Left lung (tissue), 10 donors: Measurements from ENCODE around the gene SPATA31D3. TPM values are rescaled to one million over a fixed set of nuclear protein-coding genes. Genes with fewer than 3 reads are reported as not detected.
"Not testable (repeated sequence)": the region's sequence is repeated elsewhere in the genome, so short reads cannot be mapped to it uniquely, and the experiment has no call there.

Experiments used
- ATAC-seq: fragments of 200-7000 bp; cut with Tn5 transposase; one replicate; pipeline ENCODE4 v1.9.1; 2020; ENCODE audit warnings: moderate library complexity
- DNase-seq, 4 donors: peaks; one replicate each; pipeline ENCODE4 v3.0.0-alpha.2; 2013 to 2020
- H3K27ac ChIP-seq, 2 donors: fragments of 200-600 bp; sonication (generic) in 1 of 2; one replicate each; pipeline versions ENCODE4 v1.5.0 to v1.8.0; 2020 to 2021
- H3K27me3 ChIP-seq, 2 donors: fragments of 200-600 bp; sonication (generic) in 1 of 2; one replicate each; pipeline versions ENCODE4 v1.5.0 to v1.8.0; 2020 to 2021
- H3K36me3 ChIP-seq, 2 donors: fragments of 200-600 bp; sonication (generic) in 1 of 2; one replicate each; pipeline versions ENCODE4 v1.5.0 to v1.8.0; 2020 to 2021
- H3K4me1 ChIP-seq, 2 donors: fragments of 200-600 bp; one replicate each; pipeline ENCODE4 v1.8.0; 2021
- H3K4me3 ChIP-seq, 2 donors: fragments of 200-600 bp; sonication (generic) in 1 of 2; one replicate each; pipeline versions ENCODE4 v1.5.0 to v1.8.0; 2020 to 2021; ENCODE audit warnings: mild to moderate bottlenecking in 1 of 2
- H3K9me3 ChIP-seq, 2 donors: fragments of 200-600 bp; sonication (generic) in 1 of 2; one replicate each; pipeline versions ENCODE4 v1.5.0 to v1.8.0; 2020 to 2021
- intact Hi-C, 2 donors: fragments of 100-400 bp; cut with DNase I; formaldehyde crosslinking; loops; one replicate each; pipeline versions ENCODE4 v1.11.2 to v1.14.2; 2022
- polyA plus RNA-seq, 6 donors: library from polyadenylated mRNA; unstranded; fragments of 120-200 nt; gene quantifications; one replicate each; pipeline ENCODE4 v1.2.1, GENCODE V29; 2013; ENCODE audit not compliant: insufficient read length in 6 of 6
- total RNA-seq, 2 donors: library from RNA; stranded (reverse); fragmentation: NEBNext Ultra II Directional; extraction: Animal tissue kit (Norgen Biotek cat#: 25700); gene quantifications; one replicate each; pipeline ENCODE4 v1.2.1, GENCODE V29; 2021
- TF ChIP-seq, protein P1 (sequence below), 2 donors: fragments of 200-600 bp; sonication (generic) in 1 of 2; IDR thresholded peaks; one replicate each; pipeline versions ENCODE4 v1.5.0 to v1.8.0; 2021; ENCODE audit warnings: antibody characterized with exemption in 2 of 2
- donor health status: DM: no; HTN: yes; CAD: no.
- donor health status: DM: no; HTN: no; CAD: no.

Gene SPATA31D3
- total and polyA plus RNA-seq, 8 donors = not detected

- DNase-seq = no peak
- Histone ChIP-seq H3K27me3 (no peaks in the 10 kb centered on the region), H3K9me3 (no peaks in the 10 kb centered on the region), H3K36me3 (no peaks in the 10 kb centered on the region), H3K27ac (no peak overlapping the region), H3K4me1 (no peaks in the 10 kb centered on the region), H3K4me3 (no peak overlapping the region)
- TF ChIP-seq, protein P1, sequence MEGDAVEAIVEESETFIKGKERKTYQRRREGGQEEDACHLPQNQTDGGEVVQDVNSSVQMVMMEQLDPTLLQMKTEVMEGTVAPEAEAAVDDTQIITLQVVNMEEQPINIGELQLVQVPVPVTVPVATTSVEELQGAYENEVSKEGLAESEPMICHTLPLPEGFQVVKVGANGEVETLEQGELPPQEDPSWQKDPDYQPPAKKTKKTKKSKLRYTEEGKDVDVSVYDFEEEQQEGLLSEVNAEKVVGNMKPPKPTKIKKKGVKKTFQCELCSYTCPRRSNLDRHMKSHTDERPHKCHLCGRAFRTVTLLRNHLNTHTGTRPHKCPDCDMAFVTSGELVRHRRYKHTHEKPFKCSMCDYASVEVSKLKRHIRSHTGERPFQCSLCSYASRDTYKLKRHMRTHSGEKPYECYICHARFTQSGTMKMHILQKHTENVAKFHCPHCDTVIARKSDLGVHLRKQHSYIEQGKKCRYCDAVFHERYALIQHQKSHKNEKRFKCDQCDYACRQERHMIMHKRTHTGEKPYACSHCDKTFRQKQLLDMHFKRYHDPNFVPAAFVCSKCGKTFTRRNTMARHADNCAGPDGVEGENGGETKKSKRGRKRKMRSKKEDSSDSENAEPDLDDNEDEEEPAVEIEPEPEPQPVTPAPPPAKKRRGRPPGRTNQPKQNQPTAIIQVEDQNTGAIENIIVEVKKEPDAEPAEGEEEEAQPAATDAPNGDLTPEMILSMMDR (IDR thresholded peaks at IDR 0.05) = no peak
- no peak for ATAC-seq
- intact Hi-C loops = no loop called here
Observed at GRCh38 chr9:81902626-81903025, 40.7 kb upstream of the SPATA31D3 start.

- Histone ChIP-seq H3K27me3 (no peaks in the 10 kb centered on the region), H3K27ac (no peak overlapping the region), H3K4me1 (no peaks in the 10 kb centered on the region), H3K4me3 (no peak overlapping the region), H3K36me3 (no peaks in the 10 kb centered on the region), H3K9me3 (no peaks in the 10 kb centered on the region)
- DNase-seq (no peak), ATAC-seq (no peak)
- intact Hi-C loops = no loop called here
- TF ChIP-seq, protein P1 (IDR thresholded peaks at IDR 0.05) = no peak
Observed at GRCh38 chr9:81906671-81907070, 36.6 kb upstream of the SPATA31D3 start.

- H3K27ac ChIP-seq = no peak overlapping the region
- H3K4me3 ChIP-seq = no peak overlapping the region
- H3K27me3 ChIP-seq = no peaks in the 10 kb centered on the region
- no peaks in the 10 kb centered on the region for H3K4me1 ChIP-seq
- ATAC-seq (no peak), DNase-seq (no peak)
- TF ChIP-seq, protein P1 (IDR thresholded peaks at IDR 0.05) = no peak
- no peaks in the 10 kb centered on the region for H3K36me3 ChIP-seq
- H3K9me3 ChIP-seq = no peaks in the 10 kb centered on the region
- intact Hi-C loops = no loop called here
Observed at GRCh38 chr9:81912135-81912534, 31.2 kb upstream of the SPATA31D3 start.

DNA sequence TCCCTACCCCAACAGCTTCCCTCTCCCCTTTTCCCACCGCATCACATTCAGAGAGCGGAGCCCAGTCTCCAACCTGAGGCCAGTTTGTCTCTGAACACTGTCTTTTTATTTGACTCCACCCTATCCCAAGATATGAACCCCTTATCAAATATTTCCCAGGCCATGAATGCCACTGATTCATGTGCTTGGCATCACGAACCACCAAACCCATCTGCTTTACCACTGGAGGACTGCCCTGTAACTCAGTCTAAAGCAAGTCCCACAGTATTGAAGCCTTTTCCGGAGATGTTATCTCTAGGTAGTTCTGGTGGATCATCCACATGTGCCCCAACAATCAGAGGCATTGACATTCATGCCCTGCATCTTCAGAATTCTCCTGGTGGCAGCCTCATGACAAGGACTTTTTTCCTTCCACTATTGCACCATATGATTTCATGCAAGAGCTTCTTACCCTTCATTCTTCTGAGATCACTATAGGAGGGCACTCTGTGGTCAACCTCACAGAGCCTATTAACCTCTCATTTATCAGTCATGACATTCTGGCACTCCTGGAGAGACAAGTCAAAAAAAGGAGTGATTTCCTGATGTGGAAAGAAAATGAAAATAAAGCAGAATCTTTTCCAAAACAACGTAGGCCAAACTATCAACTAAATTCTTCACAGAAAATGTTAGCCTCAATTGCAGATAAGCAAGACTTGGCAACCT, 27.3 kb upstream of the SPATA31D3 start:
- ATAC-seq (no peak), DNase-seq (no peak)
- intact Hi-C loops = no loop called here
- H3K27ac ChIP-seq = no peak overlapping the region
- H3K4me3 ChIP-seq = no peak overlapping the region
- H3K27me3 ChIP-seq = no peaks in the 10 kb centered on the region
- TF ChIP-seq, protein P1 (IDR thresholded peaks at IDR 0.05) = no peak
- no peaks in the 10 kb centered on the region for H3K36me3 ChIP-seq
- H3K9me3 ChIP-seq = no peaks in the 10 kb centered on the region
- H3K4me1 ChIP-seq = no peaks in the 10 kb centered on the region

GRCh38 chr9:81918507-81918906, 24.8 kb upstream of the SPATA31D3 start:
- ATAC-seq, H3K27ac ChIP-seq, intact Hi-C loops, H3K27me3 ChIP-seq, H3K36me3 ChIP-seq, DNase-seq, H3K4me3 ChIP-seq, H3K4me1 ChIP-seq, H3K9me3 ChIP-seq: not testable (repeated sequence)

DNA sequence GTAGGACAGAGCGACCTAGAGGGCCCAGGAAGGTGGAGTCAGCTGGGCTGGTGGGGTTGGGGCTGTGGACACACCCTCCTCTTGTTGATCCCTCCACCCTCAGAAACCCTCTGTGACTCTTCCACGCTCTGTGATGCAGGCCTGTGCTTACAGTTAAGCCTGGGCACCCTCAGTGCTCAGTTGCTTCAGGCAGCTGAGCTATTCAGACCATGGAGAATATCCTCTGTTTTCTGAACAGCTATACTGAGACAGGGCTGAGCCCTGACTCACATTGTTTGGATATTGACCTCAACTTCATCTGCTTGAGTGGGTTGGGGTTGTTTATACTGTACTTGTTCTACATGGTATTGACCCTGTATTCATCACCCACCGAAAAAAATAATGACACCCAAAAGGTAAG, 15.0 kb upstream of the SPATA31D3 start, which contains the start of gene SPATA31D4:
Gene SPATA31D4 (plus strand): TSS at position 124 of the 400 bp plus-strand sequence. CDS start 86 bp downstream, at position 210.
- H3K27ac ChIP-seq, H3K4me1 ChIP-seq, ATAC-seq, DNase-seq, intact Hi-C loops, H3K4me3 ChIP-seq, H3K27me3 ChIP-seq, H3K36me3 ChIP-seq, H3K9me3 ChIP-seq: not testable (repeated sequence)

DNA sequence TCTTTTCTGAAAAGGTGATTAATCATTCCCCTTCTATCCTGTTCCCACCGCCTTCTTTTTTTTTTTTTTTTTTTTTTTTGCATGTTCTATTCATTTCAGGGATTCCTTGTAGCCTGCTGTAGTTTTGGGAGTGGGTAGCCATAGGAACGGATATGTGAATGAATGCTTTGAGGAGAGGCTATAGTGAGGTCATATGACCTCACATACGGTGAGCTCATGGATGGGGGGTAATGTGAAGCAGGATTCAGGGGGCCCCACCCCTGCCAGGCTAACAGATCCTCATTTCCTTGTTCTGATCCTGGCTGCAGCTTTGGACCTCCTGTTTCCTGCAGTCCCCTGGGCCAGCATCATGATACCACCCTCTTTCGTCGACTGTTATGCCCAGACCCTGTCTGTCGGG, 13.2 kb upstream of the SPATA31D3 start:
- H3K4me1 ChIP-seq, H3K27me3 ChIP-seq, H3K9me3 ChIP-seq, ATAC-seq, intact Hi-C loops, H3K27ac ChIP-seq, DNase-seq, H3K4me3 ChIP-seq, H3K36me3 ChIP-seq: not testable (repeated sequence)

DNA sequence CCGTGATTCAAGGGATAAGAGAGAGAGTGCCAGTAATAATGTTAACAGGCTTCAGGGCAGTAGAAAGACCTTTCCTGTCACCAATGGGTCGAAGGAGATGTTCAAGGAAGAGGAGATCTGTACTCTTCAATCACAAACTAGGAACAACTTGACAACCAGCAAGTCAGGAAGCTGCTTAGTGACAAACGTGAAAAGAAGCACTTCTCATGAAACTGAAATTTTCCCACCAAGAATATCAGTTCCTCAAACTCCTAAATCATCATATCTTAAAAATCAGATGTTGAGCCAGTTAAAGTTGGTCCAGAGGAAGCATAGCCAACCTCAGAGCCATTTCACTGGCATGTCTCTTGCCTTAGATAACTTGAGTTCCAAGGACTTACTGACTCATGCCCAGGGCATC, 9.8 kb upstream of the SPATA31D3 start:
- H3K9me3 ChIP-seq, H3K27me3 ChIP-seq, intact Hi-C loops, DNase-seq, ATAC-seq, H3K4me1 ChIP-seq, H3K27ac ChIP-seq, H3K4me3 ChIP-seq, H3K36me3 ChIP-seq: not testable (repeated sequence)

GRCh38 chr9:81948650-81949049, 5.3 kb downstream of the SPATA31D3 start:
- intact Hi-C loops, DNase-seq, H3K36me3 ChIP-seq, H3K4me1 ChIP-seq, H3K27ac ChIP-seq, H3K4me3 ChIP-seq, H3K27me3 ChIP-seq, ATAC-seq, H3K9me3 ChIP-seq: not testable (repeated sequence)
